Prostate gland (tissue), 2 donors: ENCODE results near the gene FAM209B. TPM values are rescaled to one million over a fixed set of nuclear protein-coding genes. Genes with fewer than 3 reads are reported as not detected.

Source experiments
- DNase-seq: peaks from one replicate; pipeline ENCODE4 v3.0.0-alpha.2; 2019; ENCODE audit warnings: low spot score
- H3K27ac ChIP-seq, 2 donors: fragments of 200-600 bp; sonication (generic); 2 replicates each; pipeline ENCODE4 v1.5.1; 2017 to 2019
- H3K27me3 ChIP-seq: fragments of 200-600 bp; sonication (generic); replicated peaks from 2 replicates; pipeline ENCODE4 v1.5.1; 2019; ENCODE audit not compliant: insufficient read depth
- H3K36me3 ChIP-seq, 2 donors: fragments of 200-600 bp; sonication (generic); 1 replicate in 1 of 2; 2 replicates in 1 of 2; pipeline versions ENCODE4 v1.5.1 to v1.8.1; 2017 to 2019
- H3K4me1 ChIP-seq: fragments of 200-600 bp; sonication (generic); replicated peaks from 2 replicates; pipeline ENCODE4 v1.5.1; 2019
- H3K4me3 ChIP-seq, 2 donors: fragments of 200-600 bp; sonication (generic); 2 replicates each; pipeline ENCODE4 v1.5.1; 2017 to 2019
- H3K9me3 ChIP-seq: fragments of 200-600 bp; sonication (generic); 2 replicates; pipeline ENCODE4 v1.5.1; 2017
- POLR2A ChIP-seq: fragments of 450-650 bp; IDR thresholded peaks from one replicate; pipeline ENCODE4 v1.6.1; 2016; ENCODE audit warnings: antibody characterized with exemption, mild to moderate bottlenecking
- POLR2AphosphoS5 ChIP-seq: sonication (generic); formaldehyde crosslinking; IDR thresholded peaks from one replicate; pipeline ENCODE4 v1.6.1; 2017; ENCODE audit warnings: antibody characterized with exemption
- WGBS: methylation state at CpG from one replicate; pipeline ENCODE4 v1.1.5; 2018; 5-methylcytosine and 5-hydroxymethylcytosine counted together
- intact Hi-C: fragments of 100-400 bp; cut with DNase I; formaldehyde crosslinking; loops from one replicate; pipeline ENCODE4 v1.14.2; 2022
- total RNA-seq, 2 donors: library from RNA; depleted of rRNA; stranded (reverse); fragments of >200 nt; gene quantifications; one replicate each; pipeline ENCODE4 v1.1.0, GENCODE V29; 2016
- TF ChIP-seq, protein P1 (sequence below), 4 experiments: fragments of 200-600 bp in 2 of 4; fragments of 450-650 bp in 2 of 4; sonication (generic) in 2 of 4; IDR thresholded peaks; 1 replicate in 3 of 4; 2 replicates in 1 of 4; pipeline ENCODE4 v1.5.1; 2016 to 2019; ENCODE audit warnings: antibody characterized with exemption in 4 of 4, mild to moderate bottlenecking in 2 of 4, moderate library complexity in 2 of 4

The FAM209B gene
- total RNA-seq, 2 donors from 2014 or later, result 7.6 TPM; not detected in 1

- no peaks in the 10 kb centered on the region for H3K36me3 ChIP-seq
- TF ChIP-seq, protein P1, sequence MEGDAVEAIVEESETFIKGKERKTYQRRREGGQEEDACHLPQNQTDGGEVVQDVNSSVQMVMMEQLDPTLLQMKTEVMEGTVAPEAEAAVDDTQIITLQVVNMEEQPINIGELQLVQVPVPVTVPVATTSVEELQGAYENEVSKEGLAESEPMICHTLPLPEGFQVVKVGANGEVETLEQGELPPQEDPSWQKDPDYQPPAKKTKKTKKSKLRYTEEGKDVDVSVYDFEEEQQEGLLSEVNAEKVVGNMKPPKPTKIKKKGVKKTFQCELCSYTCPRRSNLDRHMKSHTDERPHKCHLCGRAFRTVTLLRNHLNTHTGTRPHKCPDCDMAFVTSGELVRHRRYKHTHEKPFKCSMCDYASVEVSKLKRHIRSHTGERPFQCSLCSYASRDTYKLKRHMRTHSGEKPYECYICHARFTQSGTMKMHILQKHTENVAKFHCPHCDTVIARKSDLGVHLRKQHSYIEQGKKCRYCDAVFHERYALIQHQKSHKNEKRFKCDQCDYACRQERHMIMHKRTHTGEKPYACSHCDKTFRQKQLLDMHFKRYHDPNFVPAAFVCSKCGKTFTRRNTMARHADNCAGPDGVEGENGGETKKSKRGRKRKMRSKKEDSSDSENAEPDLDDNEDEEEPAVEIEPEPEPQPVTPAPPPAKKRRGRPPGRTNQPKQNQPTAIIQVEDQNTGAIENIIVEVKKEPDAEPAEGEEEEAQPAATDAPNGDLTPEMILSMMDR (IDR thresholded peaks at IDR 0.05), result no peak
- no peak for TF ChIP-seq POLR2A
- TF ChIP-seq POLR2AphosphoS5, result no peak
- H3K4me1 ChIP-seq, result no peaks in the 10 kb centered on the region
- no peak overlapping the region for H3K4me3 ChIP-seq
- no peak for DNase-seq
- no peaks in the 10 kb centered on the region for H3K27me3 ChIP-seq
- intact Hi-C loops, result no loop called here
- 83% methylated on average over 4 of the region's 4 CpGs for WGBS
- H3K27ac ChIP-seq, result no peak overlapping the region
- no peaks in the 10 kb centered on the region for H3K9me3 ChIP-seq
These were observed 42.9 kb downstream of the FAM209B start for GRCh38 chr20:56575961-56576360.

- no peak overlapping the region for H3K4me3 ChIP-seq
- H3K4me1 ChIP-seq, result no peaks in the 10 kb centered on the region
- no peak for TF ChIP-seq POLR2A
- TF ChIP-seq POLR2AphosphoS5, result no peak
- TF ChIP-seq, protein P1 (IDR thresholded peaks at IDR 0.05), result no peak
- no peak for DNase-seq
- H3K36me3 ChIP-seq, result no peaks in the 10 kb centered on the region
- no peak overlapping the region for H3K27ac ChIP-seq
- WGBS, result 61% methylated on average over 6 of the region's 6 CpGs
- H3K9me3 ChIP-seq, result no peaks in the 10 kb centered on the region
- H3K27me3 ChIP-seq, result no peaks in the 10 kb centered on the region
- intact Hi-C loops, result no loop called here
These were observed 46.3 kb downstream of the FAM209B start for GRCh38 chr20:56579301-56579710.

DNA sequence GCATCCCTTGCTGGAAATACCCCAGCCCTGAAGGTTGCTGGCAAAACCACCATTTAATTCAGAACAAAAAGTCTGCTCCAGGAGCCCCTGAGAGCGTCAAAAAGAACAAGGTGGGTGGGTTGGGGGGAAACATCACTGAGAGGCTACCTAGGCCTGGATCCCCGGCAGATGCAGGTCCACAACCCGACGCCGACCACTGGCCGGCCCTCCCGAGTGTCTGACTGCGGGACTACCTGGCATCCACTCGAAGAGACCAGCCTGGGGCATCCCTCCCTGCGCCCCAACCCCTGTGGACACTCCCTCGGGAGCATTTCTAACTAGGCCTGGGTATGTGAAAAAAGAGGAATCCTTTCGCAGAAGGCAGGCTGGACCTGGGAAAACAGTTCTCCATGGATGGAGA lies 47.2 kb downstream of the FAM209B start:
- DNase-seq, result no peak
- Histone ChIP-seq H3K36me3 (no peaks in the 10 kb centered on the region), H3K4me1 (no peaks in the 10 kb centered on the region), H3K27me3 (no peaks in the 10 kb centered on the region), H3K27ac (no peak overlapping the region), H3K9me3 (no peaks in the 10 kb centered on the region), H3K4me3 (no peak overlapping the region)
- WGBS, result 97% methylated on average over 12 of the region's 12 CpGs
- intact Hi-C loops, result no loop called here
- TF ChIP-seq, protein P1 (IDR thresholded peaks at IDR 0.05), result no peak
- no peak for TF ChIP-seq POLR2A
- TF ChIP-seq POLR2AphosphoS5, result no peak

GRCh38 chr20:56581701-56582100 lies 48.7 kb downstream of the FAM209B start:
- no peak for DNase-seq
- H3K27ac ChIP-seq, result no peak overlapping the region
- intact Hi-C loops, result no loop called here
- no peaks in the 10 kb centered on the region for H3K9me3 ChIP-seq
- no peaks in the 10 kb centered on the region for H3K4me1 ChIP-seq
- H3K27me3 ChIP-seq, result no peaks in the 10 kb centered on the region
- H3K36me3 ChIP-seq, result no peaks in the 10 kb centered on the region
- H3K4me3 ChIP-seq, result no peak overlapping the region
- WGBS, result 66% methylated on average over 2 of the region's 2 CpGs
- TF ChIP-seq, protein P1 (IDR thresholded peaks at IDR 0.05), result no peak
- TF ChIP-seq POLR2AphosphoS5 (no peak), POLR2A (no peak)

DNA sequence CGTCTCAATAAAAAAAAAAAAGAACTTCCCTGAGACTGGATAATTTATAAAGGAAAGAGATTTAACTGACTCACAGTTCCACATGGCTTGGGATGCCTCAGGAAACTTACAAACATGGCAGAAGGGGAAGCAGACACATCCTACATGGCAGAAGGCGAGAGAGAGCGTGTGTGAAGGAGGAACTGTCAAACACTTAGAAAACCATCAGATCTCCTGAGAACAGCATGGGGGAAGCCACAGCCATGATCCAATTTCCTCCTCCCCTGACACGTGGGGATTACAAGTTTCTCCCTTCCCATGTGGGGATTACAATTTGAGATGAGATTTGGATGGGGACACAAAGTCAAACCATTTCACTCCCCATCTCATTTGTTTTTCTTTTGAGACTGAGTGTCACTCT lies 49.5 kb downstream of the FAM209B start:
- TF ChIP-seq, protein P1 (IDR thresholded peaks at IDR 0.05), result no peak
- DNase-seq, result no peak
- 69% methylated on average over 4 of the region's 4 CpGs for WGBS
- H3K27me3 ChIP-seq, result no peaks in the 10 kb centered on the region
- no peak overlapping the region for H3K27ac ChIP-seq
- H3K4me1 ChIP-seq, result no peaks in the 10 kb centered on the region
- no peaks in the 10 kb centered on the region for H3K9me3 ChIP-seq
- H3K36me3 ChIP-seq, result no peaks in the 10 kb centered on the region
- intact Hi-C loops, result no loop called here
- no peak overlapping the region for H3K4me3 ChIP-seq
